ENCODE measurements around the gene TM9SF1.

TM9SF1 gene

GRCh38 chr14:24151404-24152080 is 43.7 kb downstream of the TM9SF1 start:
- DNase-seq (ENCODE audit: low read depth in 2 of 2), result no peak

DNA sequence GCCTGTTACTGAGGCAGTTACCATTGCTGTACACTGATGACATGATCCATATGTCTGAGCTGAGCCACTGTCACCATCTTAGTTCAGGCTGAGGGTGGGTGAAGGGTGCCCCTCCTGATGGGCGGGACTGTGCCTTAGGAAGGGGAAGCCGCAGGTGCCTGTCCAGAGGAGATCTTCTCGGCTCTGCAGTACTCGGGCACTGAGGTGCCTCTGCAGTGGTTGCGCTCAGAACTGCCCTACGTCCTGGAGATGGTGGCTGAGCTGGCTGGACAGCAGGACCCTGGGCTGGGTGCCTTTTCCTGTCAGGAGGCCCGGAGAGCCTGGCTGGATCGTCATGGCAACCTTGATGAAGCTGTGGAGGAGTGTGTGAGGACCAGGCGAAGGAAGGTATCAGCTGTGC is 44.2 kb downstream of the TM9SF1 start:
- DNase-seq (ENCODE audit: low read depth in 2 of 2), result no peak

GRCh38 chr14:24150567-24150966 is 44.7 kb downstream of the TM9SF1 start:
- DNase-seq (ENCODE audit: low read depth in 2 of 2), result no peak

DNA sequence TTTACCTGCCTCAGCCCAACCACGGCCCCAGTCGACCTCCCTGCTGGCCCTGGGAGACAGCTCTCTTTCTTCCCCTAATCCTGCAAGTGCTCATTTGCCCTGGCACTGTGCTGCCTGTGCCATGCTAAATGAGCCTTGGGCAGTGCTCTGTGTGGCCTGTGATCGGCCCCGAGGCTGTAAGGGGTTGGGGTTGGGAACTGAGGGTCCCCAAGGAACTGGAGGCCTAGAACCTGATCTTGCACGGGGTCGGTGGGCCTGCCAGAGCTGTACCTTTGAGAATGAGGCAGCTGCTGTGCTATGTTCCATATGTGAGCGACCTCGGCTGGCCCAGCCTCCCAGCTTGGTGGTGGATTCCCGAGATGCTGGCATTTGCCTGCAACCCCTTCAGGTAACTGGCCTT is 45.2 kb downstream of the TM9SF1 start:
- no peak for DNase-seq (ENCODE audit: low read depth in 2 of 2)

DNA sequence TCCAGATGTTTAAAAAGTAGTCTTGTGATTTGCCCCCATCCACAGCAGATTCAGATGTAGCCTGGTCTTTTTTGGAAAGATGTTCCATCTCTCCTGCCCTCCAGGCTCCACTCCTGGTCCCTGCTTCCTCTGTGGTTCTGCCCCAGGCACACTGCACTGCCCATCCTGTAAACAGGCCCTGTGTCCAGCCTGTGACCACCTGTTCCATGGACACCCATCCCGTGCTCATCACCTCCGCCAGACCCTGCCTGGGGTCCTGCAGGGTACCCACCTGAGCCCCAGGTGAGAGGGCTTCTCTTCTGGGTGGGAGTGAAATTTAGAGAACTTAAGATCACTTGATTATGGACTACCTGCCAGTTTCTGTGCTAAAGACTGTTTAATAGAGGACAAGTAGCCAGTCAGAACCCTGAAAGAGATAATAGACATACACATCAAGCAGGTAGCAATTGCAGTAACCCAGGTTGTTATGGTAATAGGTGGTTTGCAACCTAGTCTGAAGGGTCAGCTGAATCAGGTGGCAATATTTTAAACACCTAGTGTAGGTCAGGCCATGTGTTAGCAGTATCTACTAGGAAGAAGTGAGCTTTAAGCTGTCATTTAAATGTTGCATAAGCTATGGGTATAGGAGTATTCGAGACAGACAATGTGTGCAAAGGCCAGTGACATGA is 45.8 kb downstream of the TM9SF1 start:
- DNase-seq (ENCODE audit: low read depth in 2 of 2), result no peak

- no peak for DNase-seq (ENCODE audit: low read depth in 2 of 2)
These were observed 47.3 kb downstream of the TM9SF1 start for GRCh38 chr14:24147761-24148428.

- peak; percentile 93 to 99 for DNase-seq (ENCODE audit: low read depth in 2 of 2)
These were observed 48.1 kb downstream of the TM9SF1 start, which contains the start of gene RNF31 for GRCh38 chr14:24146978-24147760. Gene RNF31 (plus strand): TSS chr14:24147498. CDS start chr14:24147699, 201 bp downstream.

DNA sequence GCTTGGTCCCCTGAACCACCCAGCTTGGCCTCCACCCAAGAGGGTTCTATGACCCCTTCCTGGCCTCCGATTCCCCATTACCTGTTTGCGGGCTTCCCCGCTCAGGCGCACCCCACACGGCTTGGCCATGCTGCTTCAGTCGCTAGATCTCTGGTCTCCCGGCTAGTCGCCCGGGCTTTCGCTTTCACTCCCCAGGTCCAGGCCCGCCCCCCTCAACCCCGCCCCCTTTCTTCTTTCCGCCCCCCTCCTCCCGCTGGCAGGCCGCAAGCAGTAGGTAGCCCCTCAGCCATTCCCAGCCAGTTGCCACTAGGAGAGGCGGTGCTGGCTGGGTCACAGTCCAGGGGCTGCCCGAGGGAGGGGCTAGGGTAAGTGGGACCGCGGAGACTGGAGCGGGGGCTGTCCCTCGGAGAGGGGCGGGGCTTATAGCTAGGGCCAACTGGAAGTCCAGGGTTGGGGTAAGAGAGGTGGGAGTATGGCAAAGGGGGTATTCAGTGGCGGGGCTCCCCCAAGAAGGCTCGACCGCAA is 48.7 kb downstream of the TM9SF1 start, which contains the start of gene PSME2:
TSS of gene PSME2 (minus strand) at position 158 of the 525 bp plus-strand sequence. CDS start at position 129, 29 bp downstream.
- peak; percentile 78 to 93 for DNase-seq (ENCODE audit: low read depth in 2 of 2)

DNA sequence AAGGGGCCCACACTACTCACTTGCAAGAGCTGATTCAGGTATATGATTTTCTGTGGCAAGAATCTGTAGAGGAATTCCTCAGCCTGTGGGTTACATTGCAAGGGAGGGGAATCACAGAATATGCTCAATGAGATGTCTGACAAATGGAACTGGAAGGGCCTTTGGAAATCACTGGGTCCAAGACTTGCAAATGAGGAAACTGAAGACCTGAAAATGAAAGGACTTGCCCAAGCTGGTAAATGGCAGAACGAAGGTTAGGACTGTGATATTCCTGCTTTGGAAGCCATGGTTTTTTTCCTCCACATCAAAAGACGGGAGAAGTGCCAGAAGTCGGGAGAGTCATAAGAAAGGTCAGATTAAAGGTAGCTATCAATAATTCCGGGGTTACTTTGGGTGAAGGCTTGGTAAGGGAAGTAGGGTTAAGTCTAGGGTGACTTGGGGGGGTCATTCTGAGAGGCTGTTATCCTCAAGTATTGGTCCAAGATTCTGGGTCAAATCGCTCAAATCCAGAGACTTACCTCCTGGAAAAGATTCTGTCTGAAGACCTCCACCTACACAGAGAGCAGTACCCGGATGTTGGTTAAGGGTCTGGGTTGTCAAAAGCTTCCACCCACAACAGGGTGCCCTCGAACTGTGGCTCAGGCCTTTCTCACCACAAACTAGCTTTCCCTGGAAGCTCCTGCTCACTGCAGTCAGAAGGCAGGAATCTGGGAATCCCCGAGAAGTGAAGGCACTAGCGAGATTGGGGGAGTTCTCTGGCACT is 49.4 kb downstream of the TM9SF1 start:
- no peak for DNase-seq (ENCODE audit: low read depth in 2 of 2)

GRCh38 chr14:24145219-24145618 is 50.0 kb downstream of the TM9SF1 start:
- DNase-seq (ENCODE audit: low read depth in 2 of 2), result no peak

- no peak for DNase-seq (ENCODE audit: low read depth in 2 of 2)
These were observed 50.8 kb downstream of the TM9SF1 start for GRCh38 chr14:24144451-24144850.

DNA sequence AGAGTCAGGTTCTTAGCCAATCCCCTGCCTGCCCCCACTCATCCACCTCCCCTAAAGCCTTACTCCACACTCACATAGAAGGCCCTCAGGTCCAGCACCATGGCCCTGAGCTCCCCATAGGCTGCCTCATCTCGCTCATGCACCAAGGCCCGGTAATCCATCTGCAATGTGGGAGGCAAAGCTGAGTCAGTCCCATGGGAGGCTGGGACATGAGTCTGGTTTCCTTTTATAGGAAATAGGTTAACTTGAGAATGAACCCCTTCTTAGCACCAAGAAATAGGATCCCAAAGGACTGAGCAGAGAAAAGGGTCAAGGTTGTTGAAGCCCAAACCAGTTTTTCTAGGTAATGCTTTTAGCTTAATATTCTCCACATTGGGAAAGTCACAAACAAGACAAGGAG is 51.7 kb downstream of the TM9SF1 start:
- DNase-seq (ENCODE audit: low read depth in 2 of 2), result no peak

- peak; percentile 99 to 100 for DNase-seq (ENCODE audit: low read depth in 2 of 2)
These were observed 54.0 kb downstream of the TM9SF1 start, which contains the start of gene EMC9 for GRCh38 chr14:24141097-24141880. Gene EMC9 (minus strand): TSS chr14:24141591. CDS start chr14:24141304, 287 bp downstream.

- no peak for DNase-seq (ENCODE audit: low read depth in 2 of 2)
These were observed 55.8 kb downstream of the TM9SF1 start for GRCh38 chr14:24139272-24139934.
